Fibroblast of skin of right quadriceps (primary cell): ENCODE data around the gene ABCC3.
"Not testable (repeated sequence)": the region's sequence is repeated elsewhere in the genome, so short reads cannot be mapped to it uniquely, and the experiment has no call there.

Experiments used
- DNase-seq: peaks from one replicate; pipeline ENCODE4 v3.0.0-alpha.2; 2013

Gene ABCC3

DNA sequence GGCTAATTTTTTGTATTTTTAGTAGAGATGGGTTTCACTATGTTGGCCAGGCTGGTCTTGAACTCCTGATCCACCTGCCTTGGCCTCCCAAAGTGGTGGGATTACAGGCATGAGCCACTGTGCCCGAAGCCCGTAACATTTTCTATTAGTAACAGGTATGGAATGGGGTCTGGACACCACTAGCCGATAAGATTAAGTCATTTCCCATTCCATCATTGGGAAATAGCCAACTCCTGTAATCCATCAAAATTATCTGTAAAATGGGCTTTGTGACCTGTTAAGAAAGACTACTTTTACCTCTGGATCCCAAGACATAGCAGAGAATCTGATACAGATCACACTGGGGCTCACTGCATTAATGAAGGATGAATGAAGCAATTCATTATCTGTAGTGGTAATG, 80.8 kb downstream of the ABCC3 start:
- DNase-seq, result no peak

DNA sequence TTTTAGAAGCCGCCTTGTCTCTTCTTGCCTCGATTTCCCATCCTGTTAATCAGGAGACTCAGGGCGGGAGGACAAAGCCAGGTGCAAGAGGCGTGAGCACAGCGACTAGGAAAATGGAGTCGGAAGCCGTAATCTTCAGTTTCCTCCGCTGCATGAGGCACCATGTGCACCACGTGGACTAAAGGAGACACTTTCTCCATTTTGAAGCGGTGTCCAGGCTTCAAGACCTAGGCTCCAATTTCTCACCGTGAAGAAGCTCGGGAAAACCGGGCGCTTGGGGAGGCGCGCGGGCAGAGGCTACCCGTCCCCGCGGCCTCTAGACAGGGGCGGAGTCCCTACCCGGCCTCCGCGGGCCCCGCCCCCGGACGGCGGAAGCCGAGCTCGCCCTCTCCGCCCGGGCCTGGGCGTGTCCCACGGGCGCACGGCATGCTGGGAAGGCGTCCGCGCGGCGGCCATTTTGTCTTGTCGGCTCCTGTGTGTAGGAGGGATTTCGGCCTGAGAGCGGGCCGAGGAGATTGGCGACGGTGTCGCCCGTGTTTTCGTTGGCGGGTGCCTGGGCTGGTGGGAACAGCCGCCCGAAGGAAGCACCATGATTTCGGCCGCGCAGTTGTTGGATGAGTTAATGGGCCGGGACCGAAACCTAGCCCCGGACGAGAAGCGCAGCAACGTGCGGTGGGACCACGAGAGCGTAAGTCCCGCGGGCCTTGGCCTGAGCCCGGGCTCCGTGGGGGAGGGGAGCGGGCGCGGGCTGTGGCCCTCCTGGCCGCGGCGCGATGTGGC, 84.7 kb downstream of the ABCC3 start, which contains the start of gene LUC7L3:
LUC7L3 (plus strand) TSS at position 460 of the 780 bp plus-strand sequence; CDS start at position 590, 130 bp downstream.
- DNase-seq, result peak; percentile 95

DNA sequence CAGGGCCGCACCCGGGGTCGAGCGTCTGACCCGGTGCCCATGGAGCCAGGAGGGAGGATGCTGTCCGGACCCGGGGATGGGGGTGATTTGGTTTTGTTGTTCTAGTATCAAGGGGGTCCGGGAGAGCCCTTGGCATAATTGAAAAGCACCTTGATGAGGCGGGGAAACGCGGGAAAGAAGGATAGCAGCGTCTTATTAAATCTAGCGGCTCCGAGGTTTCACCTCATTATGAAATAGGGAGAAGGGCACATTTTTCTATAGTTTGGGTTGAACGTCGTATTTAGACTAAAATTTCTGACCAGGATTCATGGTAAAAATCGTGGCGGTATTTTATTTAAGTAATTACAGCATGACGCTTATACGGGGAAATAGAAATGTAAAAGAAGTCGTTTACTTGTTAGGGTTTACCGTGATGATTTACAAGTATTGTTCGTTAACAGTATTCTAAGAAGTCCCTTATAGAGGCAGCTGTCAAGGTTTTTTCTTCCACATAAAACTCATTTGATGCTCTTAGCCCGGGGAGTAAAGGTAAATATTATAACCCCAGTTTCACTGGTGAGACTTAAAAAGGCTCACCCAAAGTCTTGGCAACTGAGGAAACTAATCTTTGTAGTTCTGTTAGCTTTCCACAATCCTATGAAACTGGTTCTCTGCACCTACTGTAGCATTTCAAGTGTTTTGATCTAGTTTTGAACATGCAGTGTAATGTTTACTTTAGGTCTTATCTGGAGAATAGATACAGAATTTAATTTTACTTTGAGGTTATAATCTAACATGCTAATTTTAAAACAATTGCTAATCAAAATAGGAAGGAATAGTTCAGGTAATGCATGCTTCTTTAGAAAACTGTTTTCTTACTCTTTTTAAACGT, 85.5 kb downstream of the ABCC3 start:
- DNase-seq, result no peak

DNA sequence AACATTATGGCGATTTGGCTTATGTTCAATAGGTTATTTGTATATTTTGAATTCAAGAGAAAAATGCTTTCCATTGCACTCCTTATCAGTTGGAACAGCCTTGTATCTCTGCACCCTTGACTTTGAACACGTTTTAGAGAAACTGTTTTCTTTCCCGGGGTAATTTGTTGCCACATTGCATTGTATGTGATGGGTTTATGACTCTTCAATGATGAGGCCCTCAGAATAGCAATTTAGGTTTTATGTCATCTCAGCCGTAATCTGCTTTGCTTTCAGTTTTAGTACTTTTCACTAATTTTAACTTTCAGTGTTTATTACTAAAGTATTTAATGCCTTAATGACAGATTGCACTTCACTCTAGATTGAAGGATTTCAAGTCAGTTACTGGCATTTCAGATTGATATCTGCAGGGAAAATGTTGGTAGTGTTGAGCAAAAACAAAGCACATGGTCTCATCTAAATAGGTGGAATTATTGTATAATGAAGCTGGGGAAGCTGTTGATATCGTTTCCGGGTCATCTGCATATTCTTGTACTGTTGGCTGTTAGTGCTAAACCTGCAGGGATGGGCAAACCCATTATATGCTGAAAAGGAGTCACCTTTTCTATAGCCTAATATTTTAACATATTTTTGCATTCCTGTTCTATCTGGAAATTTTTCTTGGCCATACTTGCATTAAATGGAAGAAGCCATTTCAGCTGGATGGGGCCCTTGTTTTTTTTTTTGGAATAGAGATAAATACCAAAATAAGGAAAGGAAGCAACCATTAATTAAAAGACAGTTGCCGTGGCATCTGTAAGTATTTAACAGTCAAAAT, 86.7 kb downstream of the ABCC3 start:
- DNase-seq, result no peak

DNA sequence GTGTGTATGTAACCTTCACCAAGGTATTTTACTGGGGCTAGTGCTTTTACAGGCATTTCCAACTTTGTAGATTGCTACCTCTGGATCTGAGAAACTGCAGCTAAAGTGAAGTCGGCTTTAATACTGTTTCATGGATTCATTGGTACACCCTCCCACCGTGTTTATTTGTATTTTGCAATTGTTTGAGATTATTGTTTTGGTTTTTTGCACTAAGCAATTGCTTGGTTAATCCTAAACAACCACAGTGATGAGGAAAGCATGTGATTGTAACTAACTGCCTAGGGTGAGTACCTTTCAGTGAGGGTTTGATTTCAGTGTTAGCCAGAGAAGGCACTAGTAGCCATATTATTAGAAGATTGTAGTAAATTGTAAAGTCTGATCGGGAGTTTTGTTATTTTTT, 88.1 kb downstream of the ABCC3 start:
- no peak for DNase-seq

DNA sequence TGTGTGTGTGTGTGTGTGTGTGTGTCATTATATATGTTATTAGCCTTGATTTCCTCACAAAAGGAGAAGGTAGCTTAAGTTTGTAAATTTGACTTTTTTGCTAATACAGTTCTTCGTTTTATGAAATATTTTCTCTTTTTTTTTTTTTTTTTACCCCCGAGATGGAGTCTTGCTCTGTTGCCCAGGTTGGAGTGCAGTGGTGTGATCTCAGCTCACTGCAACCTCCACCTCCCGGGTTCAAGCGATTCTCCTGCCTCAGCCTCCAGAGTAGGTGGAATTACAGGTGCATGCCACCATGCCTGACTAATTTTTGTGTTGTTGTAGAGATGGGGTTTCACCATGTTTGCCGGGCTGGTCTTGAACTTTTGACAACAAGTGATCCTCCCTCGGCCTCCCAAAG, 89.9 kb downstream of the ABCC3 start:
- DNase-seq, result not testable (repeated sequence)

DNA sequence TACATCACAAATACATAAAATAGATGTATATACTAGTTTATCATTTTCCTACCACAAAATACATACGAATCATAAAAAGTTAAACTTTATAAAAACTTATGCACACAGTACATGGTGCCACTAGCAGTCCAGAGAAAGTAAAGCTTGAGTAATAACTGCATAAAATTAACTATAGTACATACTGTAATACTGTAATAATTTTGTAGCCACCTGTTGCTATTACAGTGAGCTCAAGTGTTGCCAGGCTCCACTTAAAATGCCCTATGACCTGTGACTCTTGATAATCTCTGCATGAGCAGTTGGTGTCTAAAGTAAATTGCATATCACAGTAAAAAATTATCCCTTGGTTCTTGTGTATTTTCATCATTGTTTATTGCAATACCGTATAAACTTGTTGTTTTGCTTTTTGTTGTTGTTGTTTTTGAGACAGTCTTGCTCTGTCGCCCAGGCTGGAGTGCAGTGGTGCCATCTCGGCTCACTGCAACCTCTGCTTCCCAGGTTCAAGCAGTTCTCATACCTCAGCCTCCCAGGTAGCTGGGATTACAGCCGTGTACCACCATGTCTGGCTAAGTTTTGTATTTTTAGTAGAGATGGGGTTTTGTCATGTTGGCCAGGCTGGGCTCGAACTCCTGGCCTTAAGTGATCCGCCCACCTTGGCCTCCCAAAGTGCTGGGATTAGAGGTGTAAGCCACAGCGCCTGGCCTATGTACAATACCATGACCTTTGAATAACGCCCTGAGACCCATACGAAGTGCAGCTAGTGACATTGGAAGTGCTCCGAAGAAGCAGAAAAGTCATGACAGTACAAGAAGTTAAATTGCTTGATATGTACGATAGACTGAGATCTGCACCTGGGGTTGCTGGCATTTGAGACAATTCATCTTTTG, 91.3 kb downstream of the ABCC3 start:
- no peak for DNase-seq

DNA sequence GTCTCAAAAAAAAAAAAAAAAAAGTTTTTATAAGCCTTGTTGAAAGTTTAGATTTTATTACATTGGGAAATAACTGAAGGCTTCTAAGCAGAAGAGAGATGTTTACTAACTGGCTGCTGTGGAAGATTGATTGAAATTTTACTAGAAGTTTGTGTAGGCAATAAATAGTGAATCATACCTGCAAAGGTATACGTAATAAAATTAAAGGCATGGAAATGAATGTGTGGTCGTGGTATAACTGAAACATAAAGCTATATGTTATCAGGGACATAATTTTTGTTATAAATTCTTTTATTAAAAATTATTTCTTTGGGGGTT, 93.4 kb downstream of the ABCC3 start:
- DNase-seq, result no peak

DNA sequence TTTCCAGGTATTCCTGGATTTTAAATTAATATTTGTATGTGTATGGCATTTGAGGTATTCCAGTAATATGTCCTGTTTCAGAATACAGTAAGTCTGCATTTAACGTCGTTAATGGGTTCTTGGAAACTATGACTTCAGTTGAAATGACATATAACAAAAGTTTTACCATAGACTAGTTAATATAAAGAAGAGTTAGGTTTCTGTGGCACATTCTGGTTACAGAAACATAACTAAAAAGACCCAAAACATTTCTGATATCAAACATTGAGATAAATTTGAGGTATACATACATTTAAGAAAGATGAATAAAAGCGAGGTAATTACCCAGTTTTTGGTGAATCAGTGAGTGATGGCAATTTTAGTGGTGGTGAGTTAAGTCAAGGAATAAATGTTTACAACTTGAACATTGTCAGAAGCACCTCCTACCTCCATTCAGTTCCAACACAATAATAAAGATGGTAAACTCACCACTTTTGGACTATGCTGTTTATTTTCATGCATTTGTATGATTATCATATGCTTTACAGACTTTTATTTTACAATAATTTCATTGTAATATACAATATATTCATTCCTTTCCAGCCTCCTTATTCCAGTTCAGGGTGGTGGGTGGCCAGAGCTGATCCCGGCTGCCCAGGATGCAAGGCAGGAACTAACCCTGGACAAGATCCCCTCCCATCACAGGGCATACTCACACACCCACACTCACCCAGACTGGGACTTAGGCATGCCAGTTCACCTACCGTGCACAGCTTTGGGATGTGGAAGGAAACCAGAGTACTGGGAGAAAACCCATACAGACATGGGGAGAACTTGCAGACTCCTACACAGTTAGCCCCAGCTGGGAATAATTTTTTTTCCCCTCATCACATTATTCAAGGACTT, 94.4 kb downstream of the ABCC3 start:
- DNase-seq, result no peak

DNA sequence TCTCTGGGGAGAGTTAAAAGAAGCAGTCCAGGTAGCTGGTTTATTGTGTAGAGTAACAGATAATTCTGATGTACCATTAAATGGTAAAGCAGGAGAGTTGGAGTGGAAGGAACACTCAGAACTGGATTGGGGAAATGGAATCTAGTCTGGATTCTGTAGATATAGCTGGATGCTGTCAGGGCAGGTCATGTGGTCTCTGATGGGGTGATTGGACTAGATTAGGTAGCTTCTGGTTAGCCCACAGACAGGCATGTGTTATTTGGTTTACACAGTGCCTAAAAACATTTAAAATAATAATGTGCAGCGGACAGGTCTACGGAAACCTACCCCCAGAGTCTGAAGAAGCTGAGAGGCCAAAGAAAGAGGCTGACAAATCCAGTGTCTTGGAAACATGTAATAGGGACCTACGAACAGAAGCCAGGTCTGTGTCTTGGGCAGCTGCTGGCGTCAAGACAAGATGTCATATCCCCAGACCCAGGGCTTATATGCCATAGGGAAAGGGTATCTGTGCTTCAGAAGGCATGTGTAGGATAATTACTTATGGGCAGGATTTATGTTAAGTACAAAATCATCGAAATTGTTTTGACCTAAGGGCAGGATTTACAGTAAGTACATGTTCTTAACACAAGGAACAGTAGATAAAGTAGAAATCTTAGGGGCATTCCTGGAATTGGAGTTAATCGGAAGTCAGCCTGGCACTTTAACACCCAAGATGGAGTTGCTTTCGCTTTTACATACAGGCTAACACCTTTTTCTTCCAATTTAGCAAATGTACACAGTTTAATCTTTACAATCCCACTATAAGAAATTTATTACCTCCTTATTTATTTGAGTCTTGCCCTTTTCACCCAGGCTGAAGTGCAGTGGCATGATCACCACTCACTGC, 97.1 kb downstream of the ABCC3 start:
- no peak for DNase-seq

DNA sequence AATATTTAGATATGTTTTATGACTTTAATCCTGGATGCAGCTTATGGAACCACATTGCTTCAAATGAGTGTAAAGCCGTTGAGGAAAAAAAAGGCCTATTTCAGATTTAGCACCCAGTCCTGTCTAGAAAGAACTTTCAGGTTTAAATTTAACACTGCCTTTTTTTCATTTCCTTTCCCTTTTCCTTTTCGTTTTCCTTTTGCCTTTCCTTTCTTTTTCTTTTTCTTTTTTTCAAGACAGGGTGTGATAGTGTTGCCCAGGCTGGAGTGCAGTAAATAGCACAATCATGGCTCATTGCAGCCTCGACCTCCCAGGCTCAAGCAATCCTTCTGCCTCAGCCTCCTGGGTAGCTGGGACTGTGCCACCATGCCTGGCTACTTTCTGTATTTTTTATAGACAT, 100.6 kb downstream of the ABCC3 start:
- no peak for DNase-seq

DNA sequence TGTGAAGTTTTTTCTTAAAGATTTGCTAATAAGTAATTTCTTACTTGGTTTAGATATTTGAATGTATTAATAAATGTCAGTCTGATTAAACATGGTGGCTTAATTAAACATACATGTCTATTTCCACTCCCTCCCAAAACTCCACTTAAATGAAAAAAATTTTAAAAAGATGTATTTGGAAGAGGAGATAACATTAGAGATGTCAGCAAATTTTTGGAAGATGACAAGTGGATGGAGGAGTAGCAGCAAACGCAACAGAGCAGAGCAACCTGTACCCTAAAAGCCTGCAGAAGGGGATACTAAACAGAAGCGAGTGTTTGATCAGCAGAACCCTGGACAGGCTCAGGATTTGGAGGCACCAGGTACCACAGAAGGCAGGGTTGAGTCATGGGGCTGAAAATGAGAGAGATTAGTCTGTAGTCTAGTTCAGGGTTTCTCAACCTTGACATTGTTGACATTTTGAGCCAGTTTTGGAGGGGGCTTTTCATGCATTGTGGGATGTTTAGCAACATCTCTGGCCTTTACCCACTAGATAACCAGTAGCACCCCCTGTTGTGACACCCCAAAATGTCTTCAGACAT, 102.5 kb downstream of the ABCC3 start:
- no peak for DNase-seq

DNA sequence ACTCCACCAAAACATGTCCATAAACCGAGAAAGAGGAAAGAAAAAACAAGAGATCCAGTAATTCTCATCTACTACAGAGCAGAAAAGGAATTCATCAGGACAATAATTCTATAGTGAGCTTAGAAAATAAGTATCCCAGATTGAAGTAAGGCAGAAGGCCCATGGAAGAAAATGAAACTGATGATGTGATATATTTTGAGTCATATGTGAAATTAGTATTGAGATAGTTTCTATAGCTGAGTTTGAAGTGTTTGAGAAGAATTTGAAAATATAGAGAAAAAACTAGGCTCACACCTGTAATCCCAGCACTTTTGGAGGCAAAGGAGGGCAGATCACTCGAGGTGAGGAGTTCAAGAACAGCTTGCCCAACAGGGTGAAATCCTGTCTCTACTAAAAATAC, 104.4 kb downstream of the ABCC3 start:
- DNase-seq, result no peak
